Left renal pelvis (tissue), 4 donors: ENCODE measurements around the gene MSL1. TPM values are rescaled to one million over a fixed set of nuclear protein-coding genes. Genes with fewer than 3 reads are reported as not detected.

Experiments used
- DNase-seq, 4 donors: peaks; one replicate each; pipeline ENCODE4 v3.0.0-alpha.2; 2013; ENCODE audit warnings: low read depth in 4 of 4, low spot score in 3 of 4
- polyA plus RNA-seq, 4 donors: library from polyadenylated mRNA; unstranded; fragments of 120-200 nt; gene quantifications; one replicate each; pipeline ENCODE4 v1.2.1, GENCODE V29; 2013; ENCODE audit not compliant: insufficient read length in 4 of 4

MSL1 gene
- polyA plus RNA-seq, 4 donors, result 166 to 177 (median 173) TPM

DNA sequence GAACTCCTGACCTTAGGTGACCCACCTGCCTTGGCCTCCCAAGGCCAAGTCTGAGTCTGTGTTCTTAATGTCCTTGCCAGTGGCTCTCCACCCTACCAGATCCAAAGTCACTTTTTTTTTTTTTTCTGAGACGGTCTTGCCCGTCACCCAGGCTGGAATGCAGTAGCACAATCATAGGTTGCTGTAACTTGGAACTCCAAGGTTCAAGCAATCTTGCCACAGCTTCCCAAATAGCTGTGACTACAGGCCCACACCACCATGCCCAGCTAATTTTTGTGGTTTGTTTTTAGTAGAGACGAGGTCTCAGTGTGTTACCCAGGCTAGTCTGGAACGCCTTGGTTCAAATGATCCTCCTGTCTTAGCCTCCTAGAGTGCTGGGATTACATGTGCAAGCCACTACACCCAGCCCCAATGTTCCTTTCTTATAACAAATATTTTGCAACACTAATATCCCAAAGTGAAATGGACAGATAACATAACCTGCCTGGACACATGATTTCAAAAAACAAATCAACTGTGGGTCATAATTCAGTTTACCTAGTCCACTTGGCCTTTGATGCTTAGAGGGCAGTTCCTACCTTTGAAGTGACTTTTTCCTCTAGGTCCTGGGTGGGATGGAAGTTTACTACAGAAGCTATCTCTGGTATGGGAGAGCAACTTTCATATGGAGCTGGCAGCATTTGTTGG, 51.5 kb downstream of the MSL1 start:
- DNase-seq, result no peak

DNA sequence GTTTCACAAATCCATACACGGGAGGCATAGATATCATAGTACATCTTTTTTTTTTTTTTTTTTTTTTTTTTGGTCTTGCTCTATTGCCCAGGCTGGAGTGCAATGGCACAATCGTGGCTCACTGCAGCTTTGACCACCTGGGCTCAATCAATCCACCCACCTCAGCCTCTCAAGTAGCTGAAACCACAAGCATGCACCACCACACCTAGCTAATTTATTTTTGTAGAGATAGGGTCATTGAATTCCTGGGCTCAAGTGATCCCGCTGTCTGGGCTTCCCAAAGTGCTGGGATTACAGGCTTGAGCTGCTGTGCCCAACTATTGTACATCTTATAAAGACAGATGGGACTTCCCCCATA, 52.0 kb downstream of the MSL1 start:
- no peak for DNase-seq

DNA sequence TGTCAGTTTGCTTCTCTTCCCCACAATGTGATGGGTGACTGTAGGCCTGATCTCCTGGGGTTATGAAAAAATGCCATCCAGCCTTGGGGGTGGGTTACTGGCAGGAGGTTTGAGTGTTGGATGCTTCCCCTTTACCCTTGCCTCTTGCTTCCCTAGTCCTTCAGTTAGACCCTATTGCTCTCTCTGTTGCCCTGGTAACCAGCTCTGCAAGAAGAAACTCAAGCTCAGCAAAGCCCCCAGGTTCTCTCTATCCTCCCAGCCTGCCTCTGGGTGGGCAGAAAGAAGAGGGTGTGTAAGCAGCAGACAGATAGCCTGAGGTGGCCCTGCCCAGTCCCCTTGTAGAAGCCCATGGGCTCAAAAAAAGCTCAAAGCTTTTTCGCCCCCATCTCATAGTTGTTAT, 52.7 kb downstream of the MSL1 start:
- DNase-seq, result no peak

DNA sequence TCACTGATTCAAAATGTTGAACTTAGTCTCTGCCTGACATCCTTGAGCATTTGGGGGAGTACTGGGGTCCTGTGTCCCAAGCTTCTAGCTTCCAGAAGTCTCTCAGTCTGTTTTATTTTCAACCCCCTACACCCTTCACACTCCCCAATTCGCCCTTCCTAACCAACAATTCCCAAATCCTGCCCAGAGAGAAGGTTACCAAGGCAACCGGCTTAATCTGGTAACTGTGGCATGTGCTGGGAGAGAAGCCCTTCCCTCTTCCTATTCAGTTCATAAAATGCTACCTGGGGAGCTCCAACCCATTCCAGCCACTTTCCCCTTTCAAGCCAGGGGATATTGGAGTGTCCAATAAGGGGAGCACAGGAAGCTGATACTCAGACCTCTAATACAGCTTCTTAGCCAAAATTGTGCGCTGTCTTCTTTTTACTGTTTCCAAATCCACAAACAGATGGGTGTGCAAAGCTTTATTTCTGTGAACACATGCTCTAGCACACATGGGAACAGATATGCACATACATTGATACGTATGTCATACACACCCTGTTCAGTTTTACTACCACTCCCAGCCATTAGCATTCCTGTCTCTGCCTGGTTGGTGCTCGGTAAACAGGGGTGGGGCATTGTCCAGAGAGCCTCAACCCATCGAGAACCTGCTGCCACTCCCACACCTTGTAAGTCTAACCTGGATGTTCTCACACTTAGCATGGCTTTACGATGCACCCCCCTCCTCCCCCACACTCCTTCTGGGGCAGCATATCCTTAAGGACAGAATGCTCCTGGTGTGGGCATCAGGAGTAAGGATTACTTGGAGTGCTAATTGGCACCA, 54.4 kb downstream of the MSL1 start:
- DNase-seq, result no peak

DNA sequence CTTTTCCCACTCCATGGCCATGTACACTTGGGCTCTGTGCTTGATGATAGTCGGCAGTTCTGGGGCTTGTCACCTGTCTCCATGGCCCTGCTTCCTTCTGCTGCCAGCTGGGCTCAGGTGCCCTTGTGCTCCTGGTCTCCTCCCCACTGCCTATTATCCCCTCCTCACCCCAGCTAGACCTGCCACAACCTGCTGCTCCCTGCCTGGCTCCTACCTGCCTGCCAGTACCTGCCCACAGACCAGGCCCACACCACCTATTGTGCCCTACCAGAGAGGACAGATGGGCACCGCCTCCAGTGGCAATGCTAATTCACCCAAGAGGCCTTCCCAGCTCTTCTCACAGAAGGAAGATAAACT, 55.0 kb downstream of the MSL1 start:
- no peak for DNase-seq

DNA sequence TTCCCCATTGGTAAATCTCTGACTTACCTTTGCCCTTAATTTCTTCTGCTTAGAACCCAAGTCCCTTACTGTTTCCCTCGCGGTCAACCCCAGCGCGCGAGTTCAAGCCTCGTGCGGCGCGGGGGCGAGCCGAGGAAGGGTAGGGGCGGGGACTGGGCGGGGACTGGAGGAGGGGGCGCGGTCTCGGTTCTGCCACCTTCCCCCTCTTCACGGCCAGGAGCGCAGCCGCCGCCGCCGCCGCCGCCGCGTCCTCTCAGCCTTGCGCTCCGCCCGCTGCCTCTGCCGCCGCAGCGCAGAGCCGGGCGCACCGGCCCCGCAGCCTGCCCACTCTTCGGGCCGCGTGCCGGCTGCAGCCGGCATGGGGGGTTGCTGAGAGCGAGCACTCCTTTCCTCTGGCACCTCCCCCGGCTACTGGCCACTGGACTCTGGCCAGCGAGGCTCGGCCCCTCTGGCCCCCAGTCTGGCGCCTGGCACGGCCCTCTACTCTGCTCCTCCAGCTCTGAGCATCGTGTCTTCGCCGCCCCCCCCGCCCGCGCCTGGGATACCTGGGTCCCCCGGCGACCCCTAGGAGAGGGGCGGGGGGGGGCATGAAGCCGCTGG, 55.6 kb downstream of the MSL1 start, which contains the start of gene RAPGEFL1:
Gene RAPGEFL1, plus strand, starts transcription at position 196 of the 600 bp plus-strand sequence. Its CDS starts 392 bp downstream, at position 588.
- peak in 1 of 4 donors; percentile 46 for DNase-seq

DNA sequence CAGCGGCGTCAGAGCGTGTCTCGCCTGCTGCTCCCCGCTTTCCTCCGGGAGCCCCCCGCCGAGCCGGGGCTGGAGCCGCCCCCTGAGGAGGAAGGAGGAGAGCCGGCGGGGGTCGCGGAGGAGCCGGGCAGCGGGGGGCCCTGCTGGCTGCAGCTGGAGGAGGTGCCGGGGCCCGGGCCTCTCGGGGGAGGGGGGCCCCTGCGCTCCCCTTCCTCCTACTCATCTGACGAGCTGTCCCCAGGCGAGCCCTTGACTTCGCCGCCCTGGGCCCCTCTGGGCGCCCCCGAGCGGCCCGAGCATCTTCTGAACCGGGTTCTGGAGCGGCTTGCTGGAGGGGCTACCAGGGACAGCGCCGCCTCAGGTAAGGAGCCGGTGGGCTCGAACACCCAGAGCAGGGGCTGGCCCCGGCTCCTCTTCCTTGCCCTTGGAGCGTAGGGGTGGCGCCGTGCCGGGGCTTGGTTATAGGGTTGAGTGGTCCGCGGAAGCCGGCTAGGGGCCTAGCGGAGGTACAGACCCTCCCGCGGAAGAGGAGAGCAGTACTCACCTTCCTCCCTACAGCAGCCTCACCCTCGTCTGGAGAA, 56.3 kb downstream of the MSL1 start:
- no peak for DNase-seq

DNA sequence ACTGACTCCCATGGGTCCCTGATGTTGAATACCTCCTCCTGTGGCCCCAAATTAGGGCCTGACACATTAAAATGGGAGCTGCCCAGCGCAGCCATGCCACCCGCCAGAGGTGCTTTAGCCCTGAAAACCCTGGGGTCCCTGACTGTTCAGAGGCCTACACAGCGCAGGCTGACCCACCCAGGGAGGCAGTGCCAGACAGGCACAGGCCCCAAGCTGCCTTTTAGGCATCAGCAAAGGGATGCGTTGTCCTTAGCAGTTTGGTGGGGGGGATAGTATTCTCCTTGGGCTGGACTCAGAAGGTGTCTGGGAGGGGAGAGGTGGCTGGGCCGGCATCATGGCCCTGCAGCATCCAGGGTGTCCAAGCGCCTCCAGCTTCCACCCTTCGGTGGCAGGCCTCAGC, 56.9 kb downstream of the MSL1 start:
- no peak for DNase-seq

DNA sequence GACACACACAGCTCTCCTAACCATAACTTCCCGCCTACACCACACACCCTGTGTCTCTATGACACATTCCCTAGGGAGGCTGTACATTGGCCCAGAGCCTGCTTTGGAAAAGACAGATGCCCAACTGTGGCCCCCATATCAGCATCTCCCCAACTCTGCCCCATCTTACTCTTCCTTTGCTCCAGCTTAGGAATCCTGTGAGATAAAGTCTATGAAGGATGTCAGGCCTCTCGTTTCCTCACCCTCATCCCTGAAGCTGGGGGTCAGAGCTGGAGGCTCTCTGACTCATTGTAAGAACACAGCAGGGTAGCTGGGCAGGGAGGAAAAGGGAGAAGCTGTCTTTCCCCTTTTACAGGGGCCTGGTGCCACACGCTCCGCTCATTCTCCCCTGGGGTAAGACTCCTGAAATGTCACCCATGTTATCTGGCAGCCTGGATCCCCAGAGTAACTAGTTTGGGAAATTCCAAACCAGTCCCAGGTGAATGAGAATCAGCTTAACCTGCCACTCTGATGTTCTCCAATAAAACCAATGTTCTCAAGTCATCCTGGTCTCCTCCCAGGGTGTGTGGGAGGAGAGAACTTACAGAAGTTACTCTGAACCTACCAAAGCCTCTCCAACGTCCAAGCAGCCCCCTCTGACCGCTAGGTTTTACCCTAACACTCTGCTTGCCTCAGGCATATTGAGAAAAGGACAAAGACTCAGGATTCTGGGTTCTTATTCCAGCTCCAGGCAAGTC, 58.3 kb downstream of the MSL1 start:
- no peak for DNase-seq

DNA sequence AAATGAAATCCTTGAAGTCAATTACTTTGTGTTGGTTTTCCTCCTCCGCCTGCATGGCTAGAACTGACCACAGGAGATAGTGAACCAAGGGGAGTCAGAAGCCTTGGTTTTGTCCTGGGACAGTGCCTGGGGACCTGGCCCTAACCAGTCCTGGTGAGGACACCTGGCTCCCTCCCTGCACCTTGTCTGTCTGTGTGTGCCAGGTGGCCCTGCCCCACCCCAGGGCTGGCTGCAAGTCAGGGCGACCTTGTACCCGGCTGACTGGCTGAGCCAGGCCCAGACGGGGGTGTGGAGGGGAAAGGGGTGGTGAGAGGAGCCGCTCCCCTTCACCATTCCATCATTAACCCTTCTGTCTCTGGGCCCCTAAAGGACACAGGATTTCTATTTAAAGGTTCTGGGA, 58.9 kb downstream of the MSL1 start:
- DNase-seq, result no peak

DNA sequence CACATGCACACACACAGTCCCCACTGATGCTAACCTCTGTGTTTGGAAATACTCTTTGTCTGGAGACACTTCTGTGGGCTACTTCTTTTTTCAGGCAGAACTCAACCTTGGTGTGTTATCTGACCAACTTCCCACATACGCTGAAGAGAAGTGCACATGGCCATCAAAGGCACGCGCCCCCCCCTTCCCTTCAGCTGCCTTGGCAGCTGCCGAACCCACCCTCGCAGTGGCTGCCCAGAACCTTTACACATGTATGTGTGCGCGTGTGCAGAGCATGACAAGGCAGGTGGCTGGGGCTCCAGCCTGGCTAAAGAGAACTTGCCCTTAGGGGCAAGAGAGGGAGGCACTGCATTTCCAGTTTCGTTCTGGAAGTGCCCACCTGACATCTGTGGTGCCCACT, 59.4 kb downstream of the MSL1 start:
- DNase-seq, result no peak

DNA sequence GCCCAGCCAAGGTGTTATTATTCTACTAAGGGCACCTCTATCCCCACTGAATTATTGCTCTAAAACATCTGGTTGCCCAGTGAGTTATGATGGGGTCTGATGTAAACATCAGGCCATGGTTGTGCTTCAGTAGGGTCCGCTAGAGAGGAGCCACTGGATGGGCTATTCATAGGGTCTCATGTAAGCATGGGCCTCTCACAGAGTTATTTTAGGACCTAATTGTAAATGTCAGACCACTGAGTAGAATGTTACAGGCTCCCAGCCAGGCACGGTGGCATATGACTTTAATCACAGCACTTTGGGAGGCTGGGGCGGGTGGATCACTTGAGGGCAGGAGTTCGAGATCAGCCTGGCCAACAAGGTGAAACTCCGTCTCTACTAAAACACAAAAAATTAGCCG, 60.8 kb downstream of the MSL1 start:
- DNase-seq, result no peak

Other genes starting within 250 kb of the MSL1 start
- gene GSDMB, start 203.3 kb upstream of the MSL1 start, polyA plus RNA-seq, result 10 to 100 TPM in 3 of 4 donors, 1 to 10 TPM in 1; 8.2 to 34.0 (median 14.7) TPM
- gene ORMDL3, start 194.4 kb upstream of the MSL1 start, polyA plus RNA-seq, result 100 to 1,000 TPM in 2 of 4 donors, 10 to 100 TPM in 2; 89.8 to 105 (median 98.7) TPM
- gene LRRC3C, start 194.2 kb upstream of the MSL1 start, polyA plus RNA-seq, result not detected
- 1 to 10 TPM in 3 of 4 donors, under 1 TPM in 1; 0.20 to 3.7 (median 2.4) TPM for gene GSDMA, start 159.0 kb upstream of the MSL1 start, polyA plus RNA-seq
- gene PSMD3, start 141.2 kb upstream of the MSL1 start, polyA plus RNA-seq, result 100 to 1,000 TPM in 2 of 4 donors, 10 to 100 TPM in 2; 87.3 to 122 (median 107) TPM
- under 1 TPM in 1 of 4 donors, not detected in 3; 0.23 TPM for gene CSF3, start 106.5 kb upstream of the MSL1 start, polyA plus RNA-seq
- 100 to 1,000 TPM in 2 of 4 donors, 10 to 100 TPM in 2; 83.4 to 132 (median 104) TPM for gene MED24, start 67.6 kb upstream of the MSL1 start, polyA plus RNA-seq
- gene THRA, start 59.0 kb upstream of the MSL1 start, polyA plus RNA-seq, result 10 to 100 TPM; 47.8 to 83.6 (median 52.8) TPM
- gene NR1D1, start 21.4 kb upstream of the MSL1 start, polyA plus RNA-seq, result 1 to 10 TPM; 3.1 to 5.5 (median 4.2) TPM
- gene CASC3, start 18.6 kb downstream of the MSL1 start, polyA plus RNA-seq, result 100 to 1,000 TPM in 2 of 4 donors, 10 to 100 TPM in 2; 85.9 to 115 (median 102) TPM
- 10 to 100 TPM in 2 of 4 donors, 1 to 10 TPM in 2; 6.1 to 14.4 (median 10.0) TPM for gene RAPGEFL1, start 55.5 kb downstream of the MSL1 start, polyA plus RNA-seq
- 10 to 100 TPM; 19.8 to 32.2 (median 29.9) TPM for gene WIPF2, start 97.3 kb downstream of the MSL1 start, polyA plus RNA-seq
- 10 to 100 TPM; 15.3 to 26.8 (median 22.4) TPM for gene CDC6, start 165.9 kb downstream of the MSL1 start, polyA plus RNA-seq
- gene RARA, start 187.2 kb downstream of the MSL1 start, polyA plus RNA-seq, result 10 to 100 TPM; 35.2 to 60.5 (median 38.6) TPM
- gene GJD3, start 242.8 kb downstream of the MSL1 start, polyA plus RNA-seq, result not detected